ENCODE measurements around the gene GH1. TPM values are rescaled to one million over a fixed set of nuclear protein-coding genes. Genes with fewer than 3 reads are reported as not detected.
"Not testable (repeated sequence)": the region's sequence is repeated elsewhere in the genome, so short reads cannot be mapped to it uniquely, and the experiment has no call there.

The GH1 gene
- total RNA-seq, 1 donor from 2014 or later = not detected

DNA sequence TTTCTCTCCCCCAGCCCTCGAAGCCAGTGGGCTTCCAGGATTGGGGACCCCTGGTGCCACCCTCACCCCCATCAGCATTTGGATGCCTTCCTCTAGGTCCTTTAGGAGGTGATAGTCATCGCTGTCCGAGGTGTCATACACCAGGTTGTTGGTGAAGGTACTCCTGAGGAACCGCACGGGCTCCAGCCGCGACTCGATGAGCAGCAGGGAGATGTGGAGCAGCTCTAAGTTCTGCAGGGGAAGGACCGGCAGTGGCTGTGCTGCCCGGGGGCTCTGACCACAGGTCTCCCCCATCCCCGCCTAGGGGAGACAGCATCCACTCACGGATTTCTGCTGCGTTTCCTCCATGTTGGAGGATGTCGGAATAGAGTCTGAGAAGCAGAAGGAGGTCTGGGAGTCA is 8.5 kb downstream of the GH1 start:
- peak; percentile 72 for DNase-seq (ENCODE audit: low spot score)
- intact Hi-C loops (cut with DNase I) = no loop called here

DNA sequence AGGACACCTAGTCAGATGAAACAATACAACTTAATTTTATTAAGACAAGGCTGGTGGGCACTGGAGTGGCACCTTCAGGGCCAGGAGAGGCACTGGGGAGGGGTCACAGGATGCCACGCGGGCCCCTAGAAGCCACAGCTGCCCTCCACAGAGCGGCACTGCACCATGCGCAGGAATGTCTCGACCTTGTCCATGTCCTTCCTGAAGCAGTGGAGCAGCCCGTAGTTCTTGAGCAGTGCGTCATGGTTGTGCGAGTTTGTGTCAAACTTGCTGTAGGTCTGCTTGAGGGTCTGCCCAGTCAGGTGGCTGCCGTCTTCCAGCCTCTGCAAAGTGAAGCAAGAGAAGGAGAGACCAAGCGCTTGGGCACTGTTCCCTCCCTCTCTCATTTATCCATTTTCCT is 9.1 kb downstream of the GH1 start:
- intact Hi-C loops (cut with DNase I) = not testable (repeated sequence)
- peak; percentile 63 for DNase-seq (ENCODE audit: low spot score)

DNA sequence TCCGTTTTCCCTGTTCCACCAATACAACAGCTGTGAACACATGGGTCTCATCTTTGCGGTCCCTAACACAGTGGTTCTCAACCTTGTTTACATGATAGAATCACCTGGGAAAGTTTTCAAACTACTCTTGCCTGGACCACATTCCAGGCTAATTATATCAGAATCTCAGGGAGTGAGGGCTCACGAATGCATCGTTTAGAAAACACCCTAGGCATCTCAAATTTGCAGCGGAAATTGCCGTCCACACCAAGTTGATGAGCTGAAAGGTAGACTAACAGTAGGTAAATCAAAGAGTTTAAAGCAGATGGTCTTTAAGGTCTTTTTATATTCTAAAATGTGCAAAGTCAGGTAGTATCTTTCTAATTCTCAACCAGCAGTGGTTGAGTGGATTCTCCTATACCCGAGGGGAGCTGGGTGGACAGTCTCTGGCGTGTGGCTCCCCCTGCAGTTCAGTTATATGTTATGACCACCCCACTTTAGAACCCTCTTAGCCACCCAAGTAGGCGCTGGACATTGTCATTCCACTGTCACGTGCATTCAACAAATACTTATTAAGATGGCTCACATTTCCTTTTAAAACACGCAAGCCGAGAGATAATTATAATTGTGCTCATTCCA is 11.4 kb downstream of the GH1 start:
- DNase-seq (ENCODE audit: low spot score); intact Hi-C loops (cut with DNase I): not testable (repeated sequence)

DNA sequence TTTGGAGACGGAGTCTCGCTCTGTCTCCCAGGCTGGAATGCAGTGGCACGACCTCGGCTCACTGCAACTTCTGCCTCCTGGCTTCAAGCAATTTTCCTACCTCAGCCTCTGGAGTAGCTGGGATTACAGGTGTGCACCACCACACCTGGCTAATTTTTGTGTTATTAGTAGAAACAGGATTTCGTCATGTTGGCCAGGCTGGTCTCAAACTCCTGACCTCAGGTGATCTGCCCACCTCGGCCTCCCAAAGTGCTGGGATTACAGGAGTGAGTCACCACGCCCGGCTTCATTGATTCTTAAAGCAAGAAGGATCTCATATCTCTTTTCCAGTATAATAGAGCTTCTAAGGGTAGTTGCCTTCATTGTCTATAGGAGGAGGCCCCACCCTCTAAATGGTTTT is 13.8 kb downstream of the GH1 start:
- intact Hi-C loops (cut with DNase I); DNase-seq (ENCODE audit: low spot score): not testable (repeated sequence)

DNA sequence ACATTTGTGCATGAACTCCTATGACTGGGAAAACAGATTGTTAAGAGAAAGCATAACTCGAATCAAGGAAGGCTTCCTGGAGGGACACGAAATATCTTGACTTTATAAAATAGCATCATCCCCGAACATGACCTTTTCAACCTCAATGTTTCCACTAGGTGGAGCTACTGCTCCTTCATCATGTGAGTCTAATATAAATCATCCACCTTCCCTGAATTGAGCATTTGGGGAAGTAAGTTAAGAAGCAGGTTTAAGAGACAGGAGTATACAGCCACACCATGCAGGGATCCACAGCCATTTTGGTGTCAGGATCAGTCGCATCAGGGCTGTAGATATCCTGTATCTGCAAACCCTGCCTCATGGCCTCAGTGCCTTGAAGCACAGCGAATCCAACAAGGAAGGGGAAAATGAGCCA is 14.8 kb downstream of the GH1 start:
- intact Hi-C loops (cut with DNase I) = not testable (repeated sequence)

DNA sequence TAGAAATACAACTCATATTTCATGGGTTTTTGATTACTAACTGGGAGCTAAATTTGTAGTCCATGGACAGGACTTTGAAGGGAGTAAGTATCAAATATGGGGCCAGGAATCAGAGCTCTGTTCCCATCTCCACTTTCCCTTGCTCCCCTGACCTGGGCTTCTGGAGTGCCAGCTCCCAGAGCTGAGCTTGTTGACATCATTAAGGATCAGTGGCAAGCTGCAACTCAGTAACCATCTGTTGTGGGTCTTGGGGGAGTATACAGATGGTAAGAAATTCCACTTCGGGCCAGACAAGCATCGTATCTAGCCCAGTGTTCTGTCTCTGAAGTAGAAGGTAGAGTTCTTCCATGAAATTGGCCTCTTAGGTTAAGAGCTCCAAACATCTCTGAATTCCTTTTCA is 16.7 kb downstream of the GH1 start:
- intact Hi-C loops (cut with DNase I); DNase-seq (ENCODE audit: low spot score): not testable (repeated sequence)

More for the DNA sequence above, 14.8 kb downstream of the GH1 start:
- DNase-seq (ENCODE audit: low spot score) = not testable (repeated sequence)

DNA sequence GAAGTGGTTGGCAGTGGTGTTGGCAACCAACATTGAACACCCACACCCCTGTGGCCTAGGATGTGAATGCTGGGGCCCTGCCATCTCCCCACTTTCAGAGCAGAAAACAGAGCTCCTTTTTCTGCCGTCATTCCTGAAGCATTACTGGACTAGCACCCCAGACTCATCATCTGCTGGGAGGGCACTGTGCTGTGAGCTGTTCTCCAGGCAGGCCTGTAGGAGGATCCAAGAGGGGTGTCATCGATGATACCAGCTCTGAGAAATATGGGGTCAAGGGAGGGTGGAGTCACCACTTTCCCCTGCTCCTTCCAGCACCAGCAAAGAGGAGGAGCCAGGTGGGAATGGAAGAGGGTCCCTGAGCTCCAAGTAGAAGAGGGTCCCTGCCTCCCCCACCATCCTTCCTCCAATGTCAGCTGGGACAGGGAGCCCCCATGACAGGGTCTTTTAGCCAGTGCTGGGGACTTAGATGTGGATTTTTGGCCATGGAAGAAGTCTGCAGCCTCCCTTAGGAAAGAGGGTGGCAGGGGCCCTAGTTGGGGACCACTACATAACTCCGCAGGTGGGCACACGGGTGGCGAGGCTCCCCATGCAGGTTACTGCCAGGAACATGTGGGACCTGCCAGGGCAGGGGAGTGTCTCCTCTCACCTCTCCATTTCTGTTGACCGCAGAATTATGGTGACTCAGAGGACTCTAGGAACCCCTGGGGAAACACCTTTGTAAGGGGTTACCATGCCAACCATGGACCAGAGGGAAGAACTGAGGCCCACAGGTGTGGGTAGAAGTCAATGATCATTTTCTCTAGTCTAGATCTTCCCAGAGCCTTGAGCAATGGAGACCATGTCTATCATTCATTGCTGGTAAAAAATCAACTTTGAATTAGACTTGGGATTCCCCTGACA is 19.5 kb downstream of the GH1 start:
- intact Hi-C loops (cut with DNase I); DNase-seq (ENCODE audit: low spot score): not testable (repeated sequence)

DNA sequence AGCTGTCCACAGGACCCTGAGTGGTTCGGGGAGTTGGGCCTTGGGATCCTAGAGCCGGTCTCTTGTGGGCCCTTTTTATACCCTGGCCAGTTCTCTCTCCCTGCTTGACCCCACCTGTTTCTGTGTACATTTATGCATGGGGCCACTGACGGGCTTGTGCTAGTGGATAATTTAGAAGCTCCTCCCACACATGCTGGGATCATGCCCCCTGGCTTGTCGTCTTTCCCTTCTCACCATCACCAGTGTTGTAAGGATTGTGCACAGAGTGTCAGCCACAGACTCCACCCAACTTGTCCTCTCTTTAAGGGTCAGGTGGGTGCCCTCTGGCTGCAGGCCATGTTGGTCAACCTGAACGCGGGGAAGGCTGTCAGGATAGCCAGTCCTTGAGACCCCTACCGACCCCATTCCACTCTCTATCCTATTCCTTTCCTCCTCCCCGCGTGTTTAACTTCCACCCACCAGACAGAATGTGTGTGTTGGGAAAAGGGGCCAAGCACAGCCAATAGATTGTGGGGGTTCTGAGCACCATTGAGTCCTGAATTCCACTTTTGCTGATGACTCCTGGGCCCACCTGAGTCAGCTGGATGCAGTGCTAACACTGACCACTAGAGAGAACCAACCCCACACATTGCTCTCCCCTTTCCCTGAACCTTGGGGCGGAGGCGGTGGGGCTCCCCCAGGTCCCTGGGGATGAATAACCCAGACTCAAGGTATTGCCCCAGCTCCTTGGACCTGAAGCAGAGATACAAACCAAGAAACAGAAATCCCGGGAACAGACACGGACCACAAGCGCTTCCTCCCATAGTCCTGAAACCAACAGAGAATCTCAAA is 21.9 kb downstream of the GH1 start, which contains the start of gene CSH1:
Gene CSH1 (minus strand): TSS at position 51 of the 831 bp plus-strand sequence. CDS start 63 bp downstream, outside the sequence.
- peak; percentile 20 for DNase-seq (ENCODE audit: low spot score)
- intact Hi-C loops (cut with DNase I) = not testable (repeated sequence)

DNA sequence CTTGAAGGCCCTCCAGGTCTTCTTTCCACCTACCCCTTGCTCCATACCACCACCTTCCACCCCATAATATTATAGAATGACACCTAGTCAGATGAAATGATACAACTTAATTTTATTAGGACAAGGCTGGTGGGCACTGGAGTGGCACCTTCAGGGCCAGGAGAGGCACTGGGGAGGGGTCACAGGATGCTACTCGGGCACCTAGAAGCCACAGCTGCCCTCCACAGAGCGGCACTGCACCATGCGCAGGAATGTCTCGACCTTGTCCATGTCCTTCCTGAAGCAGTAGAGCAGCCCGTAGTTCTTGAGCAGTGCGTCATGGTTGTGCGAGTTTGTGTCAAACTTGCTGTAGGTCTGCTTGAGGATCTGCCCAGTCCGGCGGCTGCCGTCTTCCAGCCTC is 23.8 kb downstream of the GH1 start:
- DNase-seq (ENCODE audit: low spot score); intact Hi-C loops (cut with DNase I): not testable (repeated sequence)

DNA sequence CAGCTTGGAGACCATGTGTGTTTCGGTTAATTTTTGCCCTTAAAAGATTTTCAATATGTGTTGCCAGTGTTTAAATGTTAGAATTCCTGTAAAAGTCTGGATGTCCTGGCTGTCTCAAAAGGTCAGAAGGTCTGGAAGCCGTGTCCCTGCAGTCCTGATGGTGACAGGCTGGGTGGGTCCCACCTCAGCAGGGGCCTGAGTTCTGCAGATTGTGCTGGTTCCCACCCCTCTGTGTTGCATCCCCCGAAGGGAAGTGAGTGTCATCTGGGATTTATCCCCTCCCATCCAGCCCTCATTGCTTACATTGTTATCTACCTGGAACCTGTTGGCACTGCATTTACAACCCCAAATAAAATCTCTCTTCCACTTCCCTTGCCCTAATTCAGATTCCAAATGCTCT is 24.6 kb downstream of the GH1 start:
- intact Hi-C loops (cut with DNase I) = not testable (repeated sequence)
- peak; percentile 20 for DNase-seq (ENCODE audit: low spot score)

DNA sequence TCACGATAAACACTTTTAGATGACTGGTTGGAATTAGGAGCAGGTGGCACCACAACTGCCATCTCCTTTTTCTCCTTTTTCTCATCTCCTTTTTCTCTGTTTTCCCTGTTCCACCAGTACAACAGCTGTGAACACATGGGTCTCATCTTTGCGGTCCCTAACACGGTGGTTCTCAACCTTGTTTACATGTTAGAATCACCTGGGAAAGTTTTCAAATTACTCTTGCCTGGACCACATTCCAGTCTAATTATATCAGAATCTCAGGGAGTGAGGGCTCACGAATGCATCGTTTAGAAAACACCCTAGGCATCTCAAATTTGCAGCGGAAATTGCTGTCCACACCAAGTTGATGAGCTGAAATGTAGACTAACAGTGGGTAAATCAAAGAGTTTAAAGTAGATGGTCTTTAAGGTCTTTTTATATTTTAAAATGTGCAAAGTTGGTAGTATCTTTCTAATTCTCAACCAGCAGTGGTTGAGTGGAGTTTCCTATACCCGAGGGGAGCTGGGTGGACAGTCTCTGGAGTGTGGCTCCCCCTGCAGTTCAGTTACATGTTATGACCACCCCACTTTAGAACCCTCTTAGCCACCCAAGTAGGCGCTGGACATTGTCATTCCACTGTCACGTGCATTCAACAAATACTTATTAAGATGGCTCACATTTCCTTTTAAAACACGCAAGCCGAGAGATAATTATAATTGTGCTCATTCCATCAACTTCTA is 26.2 kb downstream of the GH1 start:
- DNase-seq (ENCODE audit: low spot score); intact Hi-C loops (cut with DNase I): not testable (repeated sequence)

DNA sequence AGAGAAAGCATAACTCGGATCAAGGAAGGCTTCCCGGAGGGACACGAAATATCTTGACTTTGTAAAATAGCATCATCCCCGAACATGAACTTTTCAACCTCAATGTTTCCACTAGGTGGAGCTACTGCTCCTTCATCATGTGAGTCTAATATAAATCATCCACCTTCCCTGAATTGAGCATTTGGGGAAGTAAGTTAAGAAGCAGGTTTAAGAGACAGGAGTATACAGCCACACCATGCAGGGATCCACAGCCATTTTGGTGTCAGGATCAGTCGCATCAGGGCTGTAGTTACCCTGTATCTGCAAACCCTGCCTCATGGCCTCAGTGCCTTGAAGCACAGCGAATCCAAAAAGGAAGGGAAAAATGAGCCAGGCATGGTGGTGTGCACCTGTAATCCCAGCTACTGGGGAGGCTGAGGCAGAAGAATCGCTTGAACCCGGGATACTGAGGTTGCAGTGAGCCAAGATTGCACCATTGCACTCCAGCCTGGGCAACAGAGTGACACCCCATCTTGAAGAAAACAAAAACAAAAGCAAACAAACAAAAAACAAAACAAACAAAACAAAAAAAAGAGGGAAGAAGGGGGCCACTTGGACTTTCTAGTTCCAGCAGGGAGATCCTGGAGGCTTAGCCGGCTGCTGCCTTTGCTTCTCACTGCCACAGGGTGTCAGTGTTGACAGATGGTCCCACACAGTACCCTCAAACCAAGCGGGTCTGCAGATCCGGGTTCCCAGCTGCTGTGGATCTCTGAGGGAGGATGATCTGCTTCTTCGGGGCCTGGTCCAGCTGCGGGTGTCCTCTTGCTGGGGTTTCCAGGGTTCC is 29.4 kb downstream of the GH1 start:
- peak; percentile 33 for DNase-seq (ENCODE audit: low spot score)

DNA sequence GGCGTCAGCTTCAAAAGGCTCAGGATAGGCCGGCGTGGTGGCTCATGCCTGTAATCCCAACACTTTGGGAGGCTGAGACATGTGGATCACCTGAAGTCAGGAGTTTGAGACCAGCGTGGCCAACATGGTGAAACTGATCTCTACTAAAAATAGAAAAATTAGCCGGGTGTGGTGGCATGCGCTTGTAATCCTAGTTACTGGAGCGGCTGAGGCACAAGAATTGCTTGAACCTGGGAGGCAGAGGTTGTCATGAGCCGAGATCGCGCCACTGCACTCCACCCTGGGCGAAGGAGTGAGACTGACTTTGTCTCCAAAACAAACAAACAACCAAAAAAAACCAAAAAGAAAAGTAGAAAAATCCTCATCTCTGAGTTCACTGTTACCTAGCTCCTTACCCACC is 33.5 kb downstream of the GH1 start:
- DNase-seq (ENCODE audit: low spot score); intact Hi-C loops (cut with DNase I): not testable (repeated sequence)

More for the DNA sequence above, 29.4 kb downstream of the GH1 start:
- intact Hi-C loops (cut with DNase I) = not testable (repeated sequence)

DNA sequence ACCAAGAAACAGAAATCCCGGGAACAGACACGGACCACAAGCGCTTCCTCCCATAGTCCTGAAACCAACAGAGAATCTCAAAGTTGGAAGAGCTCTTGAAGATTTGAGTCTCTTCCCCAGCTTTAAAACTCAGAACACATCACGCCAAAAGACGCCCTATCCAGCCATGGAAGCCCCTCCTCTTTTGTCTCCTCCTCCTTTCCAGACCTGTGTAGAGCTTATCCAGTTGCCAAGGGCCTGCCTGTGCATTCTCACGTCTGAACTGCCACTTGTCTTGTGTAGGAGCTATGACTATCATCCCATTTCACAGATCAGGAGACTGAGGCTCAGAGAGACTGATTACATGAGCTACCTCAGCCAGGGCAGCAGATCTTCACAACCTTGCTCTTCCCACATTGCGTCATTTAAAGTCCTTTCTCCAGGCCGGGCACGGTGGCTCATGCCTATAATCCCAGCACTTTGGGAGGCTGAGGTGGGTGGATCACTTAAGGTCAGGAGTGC is 36.0 kb downstream of the GH1 start:
- intact Hi-C loops (cut with DNase I); DNase-seq (ENCODE audit: low spot score): not testable (repeated sequence)

DNA sequence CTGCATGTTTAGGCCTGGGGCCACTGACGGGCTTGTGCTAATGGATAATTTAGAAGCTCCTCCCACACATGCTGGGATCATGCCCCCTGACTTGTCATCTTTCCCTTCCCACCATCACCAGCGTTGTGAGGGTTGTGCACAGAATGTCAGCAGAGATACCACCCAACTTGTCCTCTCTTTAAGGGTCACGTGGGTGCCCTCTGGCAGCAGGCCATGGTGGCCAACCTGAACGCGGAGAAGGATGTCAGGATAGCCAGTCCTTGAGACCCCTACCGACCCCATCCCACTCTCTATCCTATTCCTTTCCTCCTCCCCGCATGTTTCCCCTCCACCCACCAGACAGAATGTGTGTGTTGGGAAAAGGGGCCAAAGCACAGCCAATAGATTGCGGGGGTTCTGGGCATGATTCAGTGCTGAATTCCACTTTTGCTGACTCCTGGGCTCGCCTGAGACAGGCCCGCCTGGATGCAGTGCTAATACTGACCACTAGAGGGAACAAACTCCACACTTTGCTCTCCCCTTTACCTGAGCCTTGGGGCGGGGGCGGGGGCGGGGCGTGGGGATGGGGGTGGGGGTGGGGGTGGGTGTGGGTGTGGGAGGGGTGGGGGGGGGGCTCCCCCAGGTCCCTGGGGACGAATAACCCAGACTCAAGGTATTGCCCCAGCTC is 36.6 kb downstream of the GH1 start, which contains the start of gene GH2:
Gene GH2 (minus strand): TSS at position 10 of the 667 bp plus-strand sequence. CDS start 143 bp downstream, outside the sequence.
- no peak for DNase-seq (ENCODE audit: low spot score)
- intact Hi-C loops (cut with DNase I) = no loop called here

DNA sequence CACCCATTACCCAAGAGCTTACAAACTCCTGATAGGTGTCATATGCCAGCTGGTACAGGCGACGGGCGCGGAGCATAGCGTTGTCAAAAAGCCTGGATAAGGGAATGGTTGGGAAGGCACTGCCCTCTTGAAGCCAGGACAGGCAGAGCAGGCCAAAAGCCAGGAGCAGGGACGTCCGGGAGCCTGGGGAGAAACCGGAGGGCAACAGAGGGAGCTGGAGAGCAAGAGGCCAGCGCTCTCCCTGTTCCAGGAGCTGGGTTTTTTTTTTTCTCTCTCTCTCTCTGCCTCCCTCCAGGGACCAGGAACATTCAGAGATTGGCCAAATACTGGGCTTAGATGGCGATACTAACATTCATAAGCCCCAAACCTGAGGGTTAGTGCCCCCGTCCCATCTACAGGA is 37.3 kb downstream of the GH1 start:
- intact Hi-C loops (cut with DNase I); DNase-seq (ENCODE audit: low spot score): not testable (repeated sequence)

DNA sequence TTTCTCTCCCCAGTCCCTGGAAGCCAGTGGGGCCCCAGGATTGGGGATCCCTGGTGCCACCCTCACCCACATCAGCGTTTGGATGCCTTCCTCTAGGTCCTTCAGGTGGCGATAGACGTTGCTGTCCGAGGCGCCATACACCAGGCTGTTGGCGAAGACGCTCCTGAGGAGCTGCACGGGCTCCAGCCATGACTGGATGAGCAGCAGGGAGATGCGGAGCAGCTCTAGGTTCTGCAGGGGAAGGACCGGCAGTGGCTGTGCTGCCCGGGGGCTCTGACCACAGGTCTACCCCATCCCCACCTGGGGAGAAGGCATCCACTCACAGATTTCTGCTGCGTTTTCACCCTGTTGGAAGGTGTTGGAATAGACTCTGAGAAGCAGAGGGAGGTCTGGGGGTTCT is 37.9 kb downstream of the GH1 start:
- DNase-seq (ENCODE audit: low spot score) = no peak
- intact Hi-C loops (cut with DNase I) = no loop called here

All from cardiac septum (tissue), 1 donor.